ENCODE measurements around the gene ZFYVE27. TPM values are rescaled to one million over a fixed set of nuclear protein-coding genes. Genes with fewer than 3 reads are reported as not detected.
A peak's percentile ranks its signal among the peaks of the same experiment; 100 is the strongest.
"Not testable (repeated sequence)": the region's sequence is repeated elsewhere in the genome, so short reads cannot be mapped to it uniquely, and the experiment has no call there.

Gene ZFYVE27, protein sequence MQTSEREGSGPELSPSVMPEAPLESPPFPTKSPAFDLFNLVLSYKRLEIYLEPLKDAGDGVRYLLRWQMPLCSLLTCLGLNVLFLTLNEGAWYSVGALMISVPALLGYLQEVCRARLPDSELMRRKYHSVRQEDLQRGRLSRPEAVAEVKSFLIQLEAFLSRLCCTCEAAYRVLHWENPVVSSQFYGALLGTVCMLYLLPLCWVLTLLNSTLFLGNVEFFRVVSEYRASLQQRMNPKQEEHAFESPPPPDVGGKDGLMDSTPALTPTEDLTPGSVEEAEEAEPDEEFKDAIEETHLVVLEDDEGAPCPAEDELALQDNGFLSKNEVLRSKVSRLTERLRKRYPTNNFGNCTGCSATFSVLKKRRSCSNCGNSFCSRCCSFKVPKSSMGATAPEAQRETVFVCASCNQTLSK
- 10 to 100 TPM; 31.4 to 32.8 TPM for total RNA-seq

DNA sequence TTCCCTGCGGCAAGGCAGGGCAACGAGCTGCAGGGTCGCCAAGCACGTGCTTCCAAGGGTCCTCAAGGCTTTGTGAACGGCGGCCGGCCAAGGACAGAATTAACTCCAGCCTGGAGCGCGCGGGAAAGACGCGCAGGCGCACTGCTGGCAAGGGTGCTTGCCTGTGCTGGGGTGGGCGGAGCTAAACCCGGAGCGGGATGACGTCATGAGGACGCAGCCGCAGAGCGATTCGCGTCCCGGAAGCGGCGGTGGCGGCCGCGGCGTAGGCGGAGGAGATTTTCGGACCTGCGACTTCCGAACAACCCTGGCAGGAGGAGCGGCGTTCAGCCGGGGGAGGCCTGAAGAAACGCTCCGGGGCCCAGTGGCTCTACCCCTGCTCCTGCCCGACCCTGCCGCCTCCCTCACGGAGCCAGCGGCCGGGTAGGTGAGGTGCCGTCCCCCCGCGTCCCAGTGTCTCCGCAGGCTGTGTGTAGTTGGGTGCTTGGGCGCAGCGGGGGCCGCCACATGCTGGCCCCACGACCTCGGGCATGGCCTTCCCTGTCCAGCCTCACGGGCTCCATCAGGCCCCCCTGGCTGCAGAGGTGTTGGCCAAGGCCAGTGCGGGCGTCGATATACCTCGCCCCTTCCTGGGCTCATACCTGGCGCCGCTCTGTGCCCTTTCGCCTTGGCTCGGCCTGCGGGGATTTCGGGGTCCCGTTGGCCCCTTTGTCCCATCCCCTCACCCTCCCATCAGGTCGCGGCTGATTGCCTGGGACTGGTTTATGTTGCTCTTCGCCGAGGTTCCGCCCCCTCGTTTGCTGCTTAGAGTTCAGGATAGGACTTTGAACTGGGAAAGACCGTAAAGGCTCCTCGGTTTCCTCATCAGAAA lies at the start of gene ZFYVE27:
Gene ZFYVE27, plus strand, starts transcription at position 227 of the 868 bp plus-strand sequence. CDS start 1,350 bp downstream, outside the sequence.
- peak; percentile 89 for ATAC-seq
- Mint-ChIP-seq H3K9me3 (ENCODE audit: low read depth) (no peaks in the 10 kb centered on the region), H3K27ac (peak within 1 kb of the TSS; percentile 89), H3K4me1 (peaks cover 36% of the 10 kb centered on the region), H3K27me3 (peaks cover 4% of the 10 kb centered on the region), H3K36me3 (peaks cover 22% of the 10 kb centered on the region), H3K4me3 (peak within 1 kb of the TSS; percentile 86)
- CTCF ChIA-PET = interaction anchor here (0.8 to 15.6 kb wide), 17 partner anchors 10 to 313 kb away, joined by 3 to 355 read pairs (median 5); partner anchors contain the start of genes ANKRD2, AVPI1, GOLGA7B and MARVELD1
- peak; percentile 97 for DNase-seq

DNA sequence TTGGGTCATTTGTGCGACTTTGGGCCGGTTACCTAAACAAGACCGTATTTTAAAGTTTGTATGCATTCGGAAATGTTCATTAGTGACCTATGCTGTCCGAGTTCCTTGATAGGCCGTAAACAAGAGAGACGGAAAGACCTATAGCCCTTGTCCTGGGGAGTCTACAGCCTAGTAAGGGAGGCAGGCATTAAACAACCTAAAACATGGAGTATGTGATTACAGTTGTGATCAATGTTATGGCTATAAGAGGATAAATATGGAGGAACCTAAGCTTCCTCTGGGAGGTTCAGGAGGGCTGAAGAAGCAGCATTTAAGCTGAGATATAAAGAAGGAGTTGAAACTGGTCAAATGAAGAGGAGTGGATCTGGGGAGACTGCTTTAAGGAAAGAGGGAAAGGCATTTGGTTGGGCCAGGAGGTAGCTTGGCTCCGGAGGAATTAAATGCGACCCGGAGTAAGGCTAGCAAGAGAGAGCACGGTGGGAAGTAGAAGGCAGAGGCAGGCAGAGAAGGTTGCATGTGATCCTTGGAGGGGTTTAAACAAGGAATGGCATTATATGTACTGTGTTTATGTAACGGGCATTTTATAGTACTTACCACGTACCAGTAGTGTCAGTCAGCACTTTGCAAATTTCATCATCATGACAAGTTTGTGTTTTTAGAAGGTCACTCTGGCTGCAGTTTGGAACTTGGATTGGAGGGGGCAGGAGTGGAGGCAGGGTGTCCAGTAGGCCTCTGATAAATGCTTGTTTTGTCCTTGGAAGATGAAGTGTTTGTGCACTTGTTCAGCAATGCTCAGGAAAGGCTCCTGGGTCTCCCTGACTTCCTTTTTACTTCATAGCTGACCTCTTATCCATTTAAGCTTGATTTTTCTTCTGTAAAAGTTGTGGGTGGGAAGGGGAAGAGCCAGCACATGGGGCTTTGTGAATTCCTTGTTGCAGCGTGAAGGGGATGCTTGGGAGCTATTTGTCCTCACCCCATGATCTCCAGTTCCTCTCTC lies 48.8 kb upstream of the ZFYVE27 start:
- Mint-ChIP-seq H3K4me1 (peaks cover 16% of the 10 kb centered on the region), H3K27ac (peak overlapping the region; percentile 50), H3K36me3 (no peaks in the 10 kb centered on the region), H3K27me3 (peaks cover 3% of the 10 kb centered on the region), H3K9me3 (ENCODE audit: low read depth) (no peaks in the 10 kb centered on the region), H3K4me3 (peak overlapping the region; percentile 80)
- ATAC-seq (no peak), DNase-seq (no peak)
- CTCF ChIA-PET = interaction anchor here (0.5 to 6.4 kb wide), 11 partner anchors 11 to 181 kb away, joined by 3 to 51 read pairs (median 8); partner anchors contain the start of genes ANKRD2 and ZFYVE27

DNA sequence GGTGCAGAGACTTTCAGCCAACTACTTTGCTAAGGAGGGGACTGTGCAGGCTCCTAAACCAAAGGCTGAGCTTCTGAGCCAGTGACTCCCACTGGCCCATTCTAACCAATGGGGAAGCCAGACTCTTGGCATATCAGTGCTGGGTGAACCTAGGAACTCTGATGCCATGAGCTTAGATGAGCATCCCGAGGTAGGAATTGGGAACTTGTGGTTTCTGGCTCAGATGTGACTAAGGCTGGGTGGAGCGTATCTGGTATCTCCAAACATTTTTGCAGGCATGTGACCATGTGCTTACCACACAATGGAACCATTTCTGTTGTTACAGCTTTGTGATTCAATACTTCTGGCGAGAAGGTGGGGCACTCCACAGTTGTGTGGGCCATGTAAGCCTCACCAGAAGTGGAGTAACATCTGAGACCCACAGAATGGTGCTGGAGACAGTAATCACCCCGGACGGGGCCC lies 47.3 kb upstream of the ZFYVE27 start:
- peaks cover 16% of the 10 kb centered on the region for H3K4me1 Mint-ChIP-seq
- no peak for ATAC-seq
- peaks cover 6% of the 10 kb centered on the region for H3K27me3 Mint-ChIP-seq
- H3K36me3 Mint-ChIP-seq = no peaks in the 10 kb centered on the region
- no peak overlapping the region for H3K4me3 Mint-ChIP-seq
- no peak for DNase-seq
- CTCF ChIA-PET = interaction anchor here (1.0 to 4.6 kb wide), 3 partner anchors 13 to 20 kb away, joined by 4 to 51 read pairs (median 22); no protein-coding TSS in a partner anchor
- H3K27ac Mint-ChIP-seq = no peak overlapping the region
- no peaks in the 10 kb centered on the region for H3K9me3 Mint-ChIP-seq (ENCODE audit: low read depth)

DNA sequence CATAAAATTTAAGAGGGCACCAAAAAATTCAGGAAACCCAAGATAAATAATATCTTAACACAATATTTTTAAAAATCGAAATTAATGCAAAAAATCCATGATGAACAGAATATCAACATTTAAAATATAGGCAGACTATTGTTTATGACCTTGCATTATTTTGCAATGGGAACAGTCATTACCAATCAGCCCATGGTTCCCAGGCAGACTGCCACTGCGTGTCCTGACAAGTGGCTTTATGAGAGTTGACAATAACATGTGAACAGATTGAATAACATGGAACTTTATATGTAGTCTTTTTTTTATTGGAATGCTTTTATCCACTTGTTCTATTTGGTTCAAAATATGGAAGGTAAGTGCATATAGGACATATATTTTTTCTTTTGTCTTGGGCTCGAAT lies 46.8 kb upstream of the ZFYVE27 start:
- no peaks in the 10 kb centered on the region for H3K36me3 Mint-ChIP-seq

DNA sequence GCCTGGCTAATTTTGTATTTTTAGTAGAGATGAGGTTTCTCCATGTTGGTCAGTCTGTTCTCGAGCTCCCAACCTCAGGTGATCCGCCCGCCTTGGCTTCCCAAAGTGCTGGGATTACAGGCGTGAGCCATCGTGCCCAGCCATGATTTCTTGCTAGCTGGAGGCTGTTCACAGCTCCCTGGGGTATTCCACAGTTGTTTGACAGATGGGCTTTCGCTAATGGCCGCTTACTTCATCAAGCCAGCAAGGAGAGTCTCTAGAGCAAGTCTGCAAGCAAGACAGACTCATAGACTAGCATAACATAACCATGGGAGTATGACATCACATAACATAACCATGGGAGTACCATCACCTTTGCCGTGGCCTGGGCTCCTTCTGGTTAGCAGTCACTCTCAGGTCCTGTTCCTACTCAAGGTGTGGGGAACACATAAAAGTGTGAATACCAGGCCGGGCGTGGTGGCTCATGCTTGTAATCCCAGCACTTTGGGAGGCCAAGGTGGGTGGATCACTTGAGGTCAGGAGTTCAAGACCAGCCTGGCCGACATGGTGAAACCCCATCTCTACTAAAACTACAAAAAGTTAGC lies 38.8 kb upstream of the ZFYVE27 start:
- CTCF ChIA-PET = interaction anchor here (2.2 kb wide), 2 partner anchors 12 kb away, joined by 8 to 15 read pairs; partner anchors contain the start of gene AVPI1

More for the DNA sequence above, 46.8 kb upstream of the ZFYVE27 start:
- peaks cover 13% of the 10 kb centered on the region for H3K4me1 Mint-ChIP-seq
- H3K27ac Mint-ChIP-seq = no peak overlapping the region
- H3K9me3 Mint-ChIP-seq (ENCODE audit: low read depth) = no peaks in the 10 kb centered on the region
- no peak overlapping the region for H3K4me3 Mint-ChIP-seq
- peaks cover 6% of the 10 kb centered on the region for H3K27me3 Mint-ChIP-seq
- CTCF ChIA-PET = interaction anchor here (1.0 to 4.6 kb wide), 2 partner anchors 13 kb away, joined by 4 to 51 read pairs; no protein-coding TSS in a partner anchor
- ATAC-seq (no peak), DNase-seq (no peak)

DNA sequence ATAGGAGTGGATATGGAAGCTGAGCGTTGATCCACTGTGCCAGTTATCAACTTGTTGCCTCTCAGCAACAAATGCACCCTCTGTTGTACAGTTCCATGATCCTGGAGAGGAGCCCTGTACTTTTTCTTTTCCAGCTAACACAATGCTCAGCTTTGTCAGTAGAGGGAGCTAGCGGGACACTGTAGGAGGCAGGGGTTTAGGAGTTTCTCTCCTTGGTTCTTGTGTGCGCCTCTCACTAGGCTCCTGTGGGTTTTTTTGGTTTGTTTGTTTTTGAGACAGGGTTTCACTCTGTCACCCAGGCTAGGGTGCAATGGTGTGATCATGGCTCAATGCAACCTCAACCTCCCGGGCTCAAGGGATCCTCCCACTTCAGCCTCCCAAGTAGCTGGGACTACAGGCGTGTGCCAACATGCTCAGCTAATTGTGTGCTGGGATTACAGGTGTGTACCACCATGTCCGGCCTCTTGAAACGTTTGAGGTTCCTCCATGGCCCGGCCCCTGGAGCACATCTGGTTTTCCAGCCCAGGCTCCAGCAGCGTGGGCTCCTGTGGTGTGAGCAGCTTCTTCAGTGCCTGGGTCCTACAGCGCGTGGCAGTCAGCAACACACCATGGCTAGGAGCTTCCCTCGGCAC lies 35.4 kb upstream of the ZFYVE27 start:
- Mint-ChIP-seq H3K27ac (no peak overlapping the region), H3K4me1 (peaks cover 8% of the 10 kb centered on the region), H3K4me3 (no peak overlapping the region), H3K9me3 (ENCODE audit: low read depth) (no peaks in the 10 kb centered on the region), H3K36me3 (no peaks in the 10 kb centered on the region), H3K27me3 (peaks cover 21% of the 10 kb centered on the region)
- CTCF ChIA-PET = interaction anchor here (0.6 to 15.3 kb wide), 30 partner anchors 10 to 340 kb away, joined by 3 to 355 read pairs (median 5); partner anchors contain the start of genes ANKRD2, AVPI1, GOLGA7B and MARVELD1
- ATAC-seq = peak; percentile 96
- DNase-seq = peak; percentile 68

More for the DNA sequence above, 38.8 kb upstream of the ZFYVE27 start:
- not testable (repeated sequence) for H3K4me3 Mint-ChIP-seq; DNase-seq; H3K9me3 Mint-ChIP-seq (ENCODE audit: low read depth); H3K4me1 Mint-ChIP-seq; H3K27me3 Mint-ChIP-seq; ATAC-seq; H3K27ac Mint-ChIP-seq; H3K36me3 Mint-ChIP-seq

DNA sequence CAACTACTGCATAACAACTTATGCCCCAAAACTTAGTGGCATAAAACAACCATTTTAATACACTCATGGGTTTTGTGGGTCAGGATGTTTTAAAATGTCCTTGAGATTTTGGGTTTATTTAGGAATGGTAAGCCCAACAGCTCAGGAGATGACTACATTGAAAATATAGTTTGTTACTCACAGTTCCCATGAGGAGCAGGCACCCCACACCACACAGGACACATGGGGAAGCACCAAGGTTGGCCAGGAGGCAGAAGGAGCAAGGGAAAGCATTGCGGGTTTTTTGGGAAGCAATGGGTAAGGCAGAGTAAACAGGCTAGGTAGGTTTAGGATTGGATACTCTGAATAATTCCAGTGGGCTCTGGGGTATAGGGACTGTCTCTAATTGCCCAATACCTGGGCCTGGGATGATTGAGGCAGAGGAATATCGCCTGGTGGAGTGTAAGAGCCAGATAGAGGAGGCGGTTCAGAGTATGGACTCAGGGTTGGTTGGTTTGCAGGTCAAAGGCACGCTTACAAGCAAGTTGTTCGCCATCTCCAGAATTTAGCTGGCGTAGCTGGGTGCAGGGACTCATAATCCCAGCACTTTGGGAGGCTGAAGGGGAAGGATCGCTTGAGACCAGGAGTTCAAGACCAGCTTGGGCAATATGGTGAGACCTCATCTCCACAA lies 33.4 kb upstream of the ZFYVE27 start:
- H3K9me3 Mint-ChIP-seq (ENCODE audit: low read depth) = no peaks in the 10 kb centered on the region
- ATAC-seq (no peak), DNase-seq (no peak)
- no peak overlapping the region for H3K27ac Mint-ChIP-seq
- CTCF ChIA-PET = interaction anchor here (2.5 to 15.3 kb wide), 3 partner anchors 16 to 132 kb away, joined by 8 to 355 read pairs (median 51); partner anchors contain the start of genes ANKRD2, AVPI1 and ZFYVE27
- no peak overlapping the region for H3K4me3 Mint-ChIP-seq
- H3K27me3 Mint-ChIP-seq = peaks cover 25% of the 10 kb centered on the region
- peaks cover 8% of the 10 kb centered on the region for H3K4me1 Mint-ChIP-seq
- no peaks in the 10 kb centered on the region for H3K36me3 Mint-ChIP-seq

DNA sequence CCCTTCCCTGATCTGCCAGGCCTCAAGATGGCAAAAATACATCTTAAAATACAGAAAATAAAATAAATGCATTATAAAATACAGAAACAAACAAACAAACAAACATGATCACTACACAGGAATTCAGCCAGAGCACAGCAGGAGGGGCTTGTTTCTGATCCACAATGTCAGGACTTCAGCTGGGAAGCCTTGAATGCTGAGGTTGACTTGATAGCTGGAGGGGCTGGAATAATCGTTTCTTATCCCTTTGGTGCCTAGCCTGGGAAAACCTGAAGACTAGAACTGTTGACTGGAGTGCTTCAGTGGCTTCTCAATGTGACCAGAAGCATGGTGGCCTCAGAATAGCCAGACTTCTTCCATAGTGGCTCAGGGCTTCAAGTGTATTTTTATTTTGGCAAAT lies 32.6 kb upstream of the ZFYVE27 start:
- ATAC-seq (no peak), DNase-seq (no peak)
- Mint-ChIP-seq H3K9me3 (ENCODE audit: low read depth) (no peaks in the 10 kb centered on the region), H3K4me3 (no peak overlapping the region), H3K27me3 (peaks cover 30% of the 10 kb centered on the region), H3K4me1 (peaks cover 8% of the 10 kb centered on the region), H3K36me3 (no peaks in the 10 kb centered on the region), H3K27ac (no peak overlapping the region)
- CTCF ChIA-PET = interaction anchor here (1.2 to 15.3 kb wide), 3 partner anchors 10 to 25 kb away, joined by 4 to 355 read pairs (median 51); partner anchors contain the start of genes AVPI1 and ZFYVE27

DNA sequence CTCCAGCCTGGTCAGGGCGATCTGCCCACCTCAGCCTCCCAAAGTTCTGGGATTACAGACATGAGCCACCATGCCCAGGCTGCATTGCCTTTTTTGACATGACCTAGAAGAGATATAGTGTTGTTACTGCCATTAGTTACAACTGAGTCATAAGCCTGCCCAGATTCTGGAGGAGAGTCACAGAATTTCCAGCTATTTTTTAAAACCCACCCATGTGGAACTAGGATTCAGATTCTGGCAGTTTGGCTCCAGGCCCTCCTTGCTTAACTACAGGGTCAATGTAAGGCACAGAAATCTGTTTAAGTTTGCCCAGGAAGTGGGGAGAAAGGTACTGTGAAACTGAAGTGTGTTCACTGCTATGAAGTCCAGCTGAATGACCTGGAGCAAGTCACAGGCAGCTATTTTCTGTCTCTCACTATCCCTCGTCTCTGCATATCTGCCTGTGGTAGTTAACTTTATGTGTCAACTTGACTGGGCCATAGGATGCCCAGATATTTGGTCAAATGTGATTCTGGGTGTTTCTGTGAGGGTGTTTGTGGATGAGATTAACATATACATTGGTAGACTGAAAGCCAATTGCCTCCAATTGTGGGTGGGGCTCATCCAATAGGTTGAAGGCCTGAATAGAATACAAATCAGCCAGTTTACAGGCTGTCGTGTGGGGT lies 31.8 kb upstream of the ZFYVE27 start:
- Mint-ChIP-seq H3K27me3 (peaks cover 37% of the 10 kb centered on the region), H3K27ac (no peak overlapping the region), H3K4me1 (peaks cover 8% of the 10 kb centered on the region), H3K36me3 (no peaks in the 10 kb centered on the region), H3K9me3 (ENCODE audit: low read depth) (no peaks in the 10 kb centered on the region), H3K4me3 (no peak overlapping the region)
- ATAC-seq (no peak), DNase-seq (no peak)
- CTCF ChIA-PET = interaction anchor here (1.2 to 15.3 kb wide), 4 partner anchors 9 to 24 kb away, joined by 4 to 355 read pairs (median 28); partner anchors contain the start of genes AVPI1 and ZFYVE27

DNA sequence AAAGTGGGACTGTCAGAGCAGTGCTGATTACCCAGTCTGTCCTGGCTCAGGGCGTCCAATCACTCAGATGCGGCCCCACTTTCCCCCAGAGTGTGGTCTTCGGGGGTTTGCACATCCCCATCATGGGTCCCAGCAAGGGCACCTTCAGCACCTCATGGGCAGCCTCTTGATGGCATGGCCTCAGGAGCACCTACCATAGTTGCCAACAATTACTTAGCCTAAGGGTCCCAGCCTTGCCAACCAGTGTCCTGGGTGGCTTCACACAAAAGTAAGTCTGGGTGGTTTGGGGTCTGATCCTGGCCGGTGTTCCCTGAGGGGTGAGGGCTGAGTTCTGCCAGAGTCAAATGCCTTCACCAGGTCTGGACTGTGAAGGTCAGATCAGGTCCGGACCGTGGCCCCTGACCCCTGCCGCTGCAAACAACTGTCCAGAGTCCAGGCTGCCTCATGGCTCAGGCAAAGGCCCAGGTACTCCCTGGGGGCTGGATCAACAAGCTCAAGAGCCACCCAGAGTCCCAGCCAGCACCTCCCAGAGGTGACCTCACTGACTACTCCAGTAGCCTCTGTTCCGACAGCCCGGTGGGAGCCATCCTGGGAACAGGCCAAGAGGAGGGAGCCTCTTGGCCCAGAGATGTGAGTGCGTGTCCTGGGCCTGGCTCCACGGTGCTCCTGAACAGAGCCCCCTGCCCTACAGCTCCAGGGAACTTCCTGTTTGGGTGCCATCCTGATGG lies 29.6 kb upstream of the ZFYVE27 start:
- CTCF ChIA-PET = interaction anchor here (1.3 to 15.3 kb wide), 4 partner anchors 22 to 319 kb away, joined by 3 to 355 read pairs (median 5); partner anchors contain the start of gene ZFYVE27
- Mint-ChIP-seq H3K27me3 (peaks cover 39% of the 10 kb centered on the region), H3K4me3 (no peak overlapping the region), H3K36me3 (no peaks in the 10 kb centered on the region), H3K27ac (no peak overlapping the region), H3K4me1 (no peaks in the 10 kb centered on the region), H3K9me3 (ENCODE audit: low read depth) (no peaks in the 10 kb centered on the region)
- DNase-seq = no peak
- ATAC-seq = no peak

All from activated CD8-positive, alpha-beta memory T cell treated with anti-CD3 and anti-CD28 coated beads, Interleukin-2, amount 10 ng/mL, durations not matched to agents 7 days and 5 days (primary cell).